H1 (cell line): ENCODE measurements around the gene ABHD8. TPM values are rescaled to one million over a fixed set of nuclear protein-coding genes. Genes with fewer than 3 reads are reported as not detected.

Experiments used
- CTCF ChIA-PET: fragments of 300-600 bp; sonication (Branson Sonifier 250); formaldehyde crosslinking; loops from one replicate; lab custom pipeline; 2021; ENCODE audit not compliant: partially characterized antibody; lab: Charles Lee
- POLR2A ChIA-PET: fragments of 300-600 bp; sonication (Branson Sonifier 250); formaldehyde crosslinking; loops from one replicate; lab custom pipeline; 2021; ENCODE audit warnings: inconsistent platforms; ENCODE audit not compliant: partially characterized antibody; lab: Charles Lee
- DNase-seq, 2 experiments: peaks; one replicate each; pipeline versions ENCODE4 v3.0.0 to v3.0.0-alpha.2; 2010 to 2022; ENCODE audit warnings: low spot score in 2 of 2, low read depth in 1 of 2, mixed read lengths in 1 of 2
- FAIRE-seq: peaks from 2 replicates; lab custom pipeline; 2011; peaks lifted over from hg19 to GRCh38; lab: Jason Lieb, UNC
- H2AFZ ChIP-seq: 2 replicates; pipeline ENCODE4 v1.8.1; 2012; ENCODE audit warnings: low read length, inconsistent platforms
- H2AK5ac ChIP-seq: 2 replicates; pipeline ENCODE4 v1.6.1; 2013; ENCODE audit warnings: low read depth, low read length
- H2BK120ac ChIP-seq: replicated peaks from 2 replicates; pipeline ENCODE3; 2013; ENCODE audit warnings: low read depth, low read length, inconsistent platforms
- H2BK12ac ChIP-seq: 2 replicates; pipeline ENCODE4 v1.6.1; 2013; ENCODE audit warnings: low read depth, low read length
- H2BK15ac ChIP-seq: 2 replicates; pipeline ENCODE4 v1.6.1; 2013; ENCODE audit warnings: low read length
- H2BK20ac ChIP-seq: 2 replicates; pipeline ENCODE4 v1.6.1; 2013; ENCODE audit warnings: low read length
- H2BK5ac ChIP-seq: 2 replicates; pipeline ENCODE4 v1.6.1; 2013; ENCODE audit warnings: low read depth, low read length
- H3K14ac ChIP-seq: 2 replicates; pipeline ENCODE4 v1.6.1; 2013; ENCODE audit warnings: inconsistent platforms; ENCODE audit not compliant: insufficient read length
- H3K18ac ChIP-seq: 2 replicates; pipeline ENCODE4 v1.6.1; 2013; ENCODE audit warnings: low read length; ENCODE audit errors: extremely low read depth
- H3K23ac ChIP-seq: 2 replicates; pipeline ENCODE4 v1.6.1; 2013; ENCODE audit warnings: inconsistent platforms; ENCODE audit not compliant: insufficient read length
- H3K23me2 ChIP-seq: 2 replicates; pipeline ENCODE4 v1.6.1; 2013; ENCODE audit warnings: low read depth, low read length
- H3K27ac ChIP-seq: 2 replicates; pipeline ENCODE4 v1.6.1; 2011; ENCODE audit warnings: low read depth, low read length, inconsistent platforms
- H3K27me3 ChIP-seq, 4 experiments: replicated peaks in 1 of 4; 1 replicate in 1 of 4; 2 replicates in 3 of 4; pipeline versions ENCODE4 v1.6.1 to v1.8.1; 2011 to 2013; ENCODE audit warnings: low read length in 3 of 4, mild to moderate bottlenecking in 3 of 4, inconsistent platforms in 2 of 4, mixed read lengths in 2 of 4, moderate library complexity in 1 of 4; ENCODE audit not compliant: control insufficient read depth in 3 of 4, insufficient read depth in 3 of 4; ENCODE audit errors: extremely low read depth in 1 of 4
- H3K36me3 ChIP-seq, 4 experiments: 2 replicates each; pipeline versions ENCODE4 v1.6.1 to v1.8.1; 2011 to 2013; ENCODE audit warnings: mild to moderate bottlenecking in 4 of 4, low read length in 3 of 4, moderate library complexity in 2 of 4, control low read depth in 1 of 4, inconsistent platforms in 1 of 4; ENCODE audit not compliant: insufficient read depth in 4 of 4, control insufficient read depth in 2 of 4
- H3K4ac ChIP-seq: replicated peaks from 2 replicates; pipeline ENCODE3; 2013; ENCODE audit warnings: low read length, low read depth, mixed read lengths, inconsistent platforms; ENCODE audit not compliant: insufficient read length
- H3K4me1 ChIP-seq, 4 experiments: replicated peaks in 1 of 4; 1 replicate in 1 of 4; 2 replicates in 3 of 4; pipeline versions ENCODE4 v1.6.1 to v1.8.1; 2011 to 2013; ENCODE audit warnings: low read length in 3 of 4, inconsistent platforms in 2 of 4, mixed read lengths in 1 of 4; ENCODE audit not compliant: insufficient read depth in 4 of 4, control insufficient read depth in 3 of 4
- H3K4me2 ChIP-seq, 2 experiments: 2 replicates each; pipeline versions ENCODE4 v1.6.1 to v1.8.1; 2011 to 2013; ENCODE audit warnings: low read depth in 2 of 2, low read length in 2 of 2, control low read depth in 1 of 2, inconsistent platforms in 1 of 2, mild to moderate bottlenecking in 1 of 2; ENCODE audit not compliant: insufficient read depth in 1 of 2
- H3K4me3 ChIP-seq, 4 experiments: fragments of 200-600, 300-600 bp in 1 of 4; sonication (generic), shearing (Covaris generic), sonication (Bioruptor Twin) in 1 of 4; 2 replicates each; pipeline versions ENCODE4 v1.5.1 to v1.8.1; 2011 to 2016; ENCODE audit warnings: low read length in 4 of 4, low read depth in 3 of 4, control low read depth in 2 of 4, inconsistent platforms in 2 of 4, mild to moderate bottlenecking in 2 of 4, mixed read lengths in 1 of 4, moderate library complexity in 1 of 4; ENCODE audit not compliant: insufficient read depth in 2 of 4; ENCODE audit errors: extremely low read depth in 1 of 4
- H3K56ac ChIP-seq: replicated peaks from 2 replicates; pipeline ENCODE3; 2013; ENCODE audit warnings: low read depth, mild to moderate bottlenecking, mixed read lengths, low read length, inconsistent platforms; ENCODE audit not compliant: insufficient read length
- H3K79me1 ChIP-seq: 2 replicates; pipeline ENCODE4 v1.6.1; 2013; ENCODE audit warnings: low read depth, low read length, control low read depth
- H3K79me2 ChIP-seq, 2 experiments: 2 replicates each; pipeline versions ENCODE4 v1.6.1 to v1.8.1; 2012 to 2013; ENCODE audit warnings: low read length in 2 of 2, mild to moderate bottlenecking in 2 of 2, inconsistent platforms in 1 of 2; ENCODE audit not compliant: insufficient read depth in 2 of 2, control insufficient read depth in 1 of 2
- H3K9ac ChIP-seq, 4 experiments: replicated peaks in 1 of 4; 1 replicate in 1 of 4; 2 replicates in 3 of 4; pipeline versions ENCODE4 v1.6.1 to v1.8.1; 2011 to 2013; ENCODE audit warnings: low read depth in 3 of 4, low read length in 3 of 4, control low read depth in 2 of 4, mild to moderate bottlenecking in 2 of 4, moderate library complexity in 2 of 4, inconsistent platforms in 1 of 4; ENCODE audit errors: extremely low read depth in 1 of 4
- H3K9me3 ChIP-seq, 2 experiments: 2 replicates each; pipeline versions ENCODE4 v1.6.1 to v1.8.1; 2012 to 2013; ENCODE audit warnings: mild to moderate bottlenecking in 2 of 2, moderate library complexity in 2 of 2, control low read depth in 1 of 2, inconsistent platforms in 1 of 2, low read depth in 1 of 2, low read length in 1 of 2, mixed read lengths in 1 of 2; ENCODE audit not compliant: insufficient read depth in 2 of 2
- H4K20me1 ChIP-seq, 2 experiments: replicated peaks in 1 of 2; 2 replicates each; pipeline versions ENCODE3 to v1.8.1; 2011 to 2013; ENCODE audit warnings: inconsistent platforms in 2 of 2, low read length in 2 of 2, mild to moderate bottlenecking in 1 of 2; ENCODE audit not compliant: insufficient read depth in 2 of 2, control insufficient read depth in 1 of 2
- H4K5ac ChIP-seq: 2 replicates; pipeline ENCODE4 v1.6.1; 2013; ENCODE audit warnings: low read length, low read depth, mixed read lengths, inconsistent platforms; ENCODE audit not compliant: insufficient read length
- H4K8ac ChIP-seq: 2 replicates; pipeline ENCODE4 v1.8.0; 2013; ENCODE audit warnings: mild to moderate bottlenecking, moderate library complexity, low read length, inconsistent platforms; ENCODE audit not compliant: insufficient read depth; ENCODE audit errors: extremely low read depth
- H4K91ac ChIP-seq: replicated peaks from 2 replicates; pipeline ENCODE3; 2013; ENCODE audit warnings: low read length, mixed read lengths, inconsistent platforms; ENCODE audit not compliant: insufficient read length
- CBX8 ChIP-seq: fragments of 300-800, 300-1000 bp; sonication (generic); IDR thresholded peaks from 2 replicates; pipeline ENCODE4 v1.7.1; 2016; ENCODE audit warnings: low read depth, low read length, borderline replicate concordance
- EGR1 ChIP-seq: IDR thresholded peaks from 2 replicates; pipeline ENCODE4 v1.6.1; 2011; ENCODE audit warnings: low read depth, low read length, borderline replicate concordance
- EP300 ChIP-seq, 2 experiments: IDR thresholded peaks; 1 replicate in 1 of 2; 2 replicates in 1 of 2; pipeline ENCODE4 v1.6.1; 2011 to 2012; ENCODE audit warnings: low read depth in 2 of 2, low read length in 2 of 2, mild to moderate bottlenecking in 2 of 2, borderline replicate concordance in 1 of 2, inconsistent platforms in 1 of 2, moderate library complexity in 1 of 2
- NANOG ChIP-seq: IDR thresholded peaks from 2 replicates; pipeline ENCODE4 v1.6.1; 2011; ENCODE audit warnings: low read length, low read depth, mild to moderate bottlenecking, inconsistent platforms; ENCODE audit not compliant: insufficient read depth, poor library complexity, severe bottlenecking
- POLR2AphosphoS5 ChIP-seq: IDR thresholded peaks from 2 replicates; pipeline ENCODE4 v1.6.1; 2011; ENCODE audit warnings: low read depth, low read length
- SAP30 ChIP-seq: fragments of 300-600 bp; sonication (generic); IDR thresholded peaks from 2 replicates; pipeline ENCODE4 v1.7.1; 2012; ENCODE audit warnings: low read length, moderate library complexity, mild to moderate bottlenecking, inconsistent platforms; ENCODE audit not compliant: insufficient read depth, insufficient replicate concordance
- SIRT6 ChIP-seq: IDR thresholded peaks from one replicate; pipeline ENCODE4 v1.7.1; 2012; ENCODE audit warnings: low read length, inconsistent platforms
- WGBS, 2 experiments: shearing (Covaris generic) in 1 of 2; methylation state at CpG; one replicate each; pipeline versions ENCODE4 v1.1.6 to v1.1.7; 2013 to 2015; ENCODE audit warnings: low lambda C conversion rate in 2 of 2, mixed read lengths in 2 of 2, inconsistent platforms in 1 of 2, low coverage in 1 of 2, missing lambda C conversion rate in 1 of 2; ENCODE audit not compliant: insufficient replicate concordance in 2 of 2, insufficient coverage in 1 of 2, insufficient read length in 1 of 2; ENCODE audit errors: extremely low coverage in 1 of 2, missing lambda C conversion rate in 1 of 2; 5-methylcytosine and 5-hydroxymethylcytosine counted together
- polyA plus RNA-seq, 7 experiments: library from polyadenylated mRNA; depleted of rRNA in 3 of 7; stranded (reverse) in 5 of 7; unstranded in 2 of 7; fragments of >200 nt in 5 of 7; fragments of 200-250 nt in 2 of 7; gene quantifications; 1 replicate in 5 of 7; 2 replicates in 1 of 7; 4 replicates in 1 of 7; pipeline versions ENCODE4 v1.2.1 to v1.2.3, GENCODE V29; 2011 to 2013; ENCODE audit warnings: missing spikeins in 2 of 7, mixed read lengths in 2 of 7
- total RNA-seq: library from RNA; stranded (reverse); fragmentation: NEBNext Ultra II Directional; extraction: Animal tissue kit (Norgen Biotek cat#: 25700); gene quantifications from 2 replicates; pipeline ENCODE4 v1.2.1, GENCODE V29; 2021
- TF ChIP-seq, protein P1 (sequence below): IDR thresholded peaks from 2 replicates; pipeline ENCODE4 v1.6.1; 2012; ENCODE audit warnings: low read length, inconsistent platforms
- TF ChIP-seq, protein P2 (sequence below): IDR thresholded peaks from 2 replicates; pipeline ENCODE4 v1.6.1; 2011; ENCODE audit warnings: low read length, improper control_type of control experiment

The ABHD8 gene
- total and polyA plus RNA-seq, 2 of the 8 experiments (the other 6 are each of a cell fraction or from before 2014, with no cell fraction given) = 11.3 to 18.7 TPM

DNA sequence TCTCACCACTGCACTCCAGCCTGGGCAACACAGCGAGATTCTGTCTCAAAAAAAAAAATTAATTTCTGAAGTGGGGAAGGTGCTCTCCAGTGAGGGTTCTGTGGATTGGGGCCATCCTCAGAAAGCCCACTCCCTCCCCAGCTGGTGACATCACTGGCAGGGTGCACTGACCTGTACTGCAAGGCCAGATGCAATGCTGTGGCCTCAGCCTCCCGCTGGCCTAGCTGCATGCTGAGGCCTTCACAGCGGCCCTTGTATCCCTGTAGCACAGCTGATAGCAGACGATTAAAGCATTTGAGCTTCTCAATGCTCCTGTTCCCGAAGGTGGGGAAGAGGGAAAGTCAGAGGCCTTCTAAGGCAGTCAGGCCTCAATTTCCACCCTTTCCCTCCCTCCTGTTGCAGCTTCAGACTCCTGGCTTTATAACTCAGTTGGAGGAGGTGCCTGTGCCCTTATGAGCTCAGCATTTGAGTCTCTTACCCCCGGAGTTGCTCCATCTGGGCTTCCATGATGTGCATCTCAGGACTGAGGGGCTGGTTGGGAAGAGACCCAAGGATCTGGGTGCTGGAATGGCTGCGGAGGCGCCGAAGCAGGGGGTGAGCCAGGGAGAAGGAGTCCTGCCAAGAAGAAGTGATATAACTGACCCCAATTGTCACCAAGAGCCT is 44.0 kb downstream of the ABHD8 start:
- DNase-seq (no peak), FAIRE-seq (no peak)
- H3K79me2 ChIP-seq = no peaks in the 10 kb centered on the region
- H3K23ac ChIP-seq = no peak overlapping the region
- no peak overlapping the region for H2BK12ac ChIP-seq
- ChIA-PET POLR2A (interaction anchor here (1.4 to 12.8 kb wide), 7 partner anchors 8 to 33 kb away, joined by 3 to 113 read pairs (median 6); partner anchors contain the start of gene ANKLE1), CTCF (interaction anchor here (0.8 to 5.3 kb wide), 11 partner anchors 10 to 133 kb away, joined by 3 to 56 read pairs (median 4); partner anchors contain the start of genes ANKLE1, MRPL34 and OCEL1)
- no peaks in the 10 kb centered on the region for H3K27me3 ChIP-seq
- peaks cover 0 to 2% (median 0%) of the 10 kb centered on the region in 4 experiments; a peak in 2 of 7 replicates for H3K4me1 ChIP-seq
- 93% methylated on average over 9 of the region's 9 CpGs; no CpG with 5 or more reads in 1 of the 2 experiments for WGBS, 2 experiments
- H3K18ac ChIP-seq = no peak overlapping the region
- no peak overlapping the region for H3K27ac ChIP-seq
- H3K36me3 ChIP-seq = peaks cover 2 to 13% (median 4%) of the 10 kb centered on the region in 4 experiments; a peak in 4 of 8 replicates
- H3K56ac ChIP-seq = no peak overlapping the region
- H3K4me3 ChIP-seq = no peak overlapping the region
- H3K14ac ChIP-seq = no peak overlapping the region
- H4K5ac ChIP-seq = no peak overlapping the region
- H2BK20ac ChIP-seq = no peak overlapping the region
- H2AFZ ChIP-seq = no peak overlapping the region
- no peak overlapping the region for H2AK5ac ChIP-seq
- no peaks in the 10 kb centered on the region for H3K23me2 ChIP-seq
- no peaks in the 10 kb centered on the region for H4K20me1 ChIP-seq
- no peak overlapping the region for H2BK5ac ChIP-seq
- no peak overlapping the region for H4K8ac ChIP-seq
- no peaks in the 10 kb centered on the region for H3K79me1 ChIP-seq
- H2BK120ac ChIP-seq = no peak overlapping the region
- H3K4ac ChIP-seq = no peak overlapping the region
- H3K9me3 ChIP-seq = peaks cover 15 to 19% of the 10 kb centered on the region in 2 experiments; a peak in 3 of 4 replicates
- H4K91ac ChIP-seq = no peak overlapping the region
- TF ChIP-seq CBX8 = no peak
- TF ChIP-seq, protein P1, sequence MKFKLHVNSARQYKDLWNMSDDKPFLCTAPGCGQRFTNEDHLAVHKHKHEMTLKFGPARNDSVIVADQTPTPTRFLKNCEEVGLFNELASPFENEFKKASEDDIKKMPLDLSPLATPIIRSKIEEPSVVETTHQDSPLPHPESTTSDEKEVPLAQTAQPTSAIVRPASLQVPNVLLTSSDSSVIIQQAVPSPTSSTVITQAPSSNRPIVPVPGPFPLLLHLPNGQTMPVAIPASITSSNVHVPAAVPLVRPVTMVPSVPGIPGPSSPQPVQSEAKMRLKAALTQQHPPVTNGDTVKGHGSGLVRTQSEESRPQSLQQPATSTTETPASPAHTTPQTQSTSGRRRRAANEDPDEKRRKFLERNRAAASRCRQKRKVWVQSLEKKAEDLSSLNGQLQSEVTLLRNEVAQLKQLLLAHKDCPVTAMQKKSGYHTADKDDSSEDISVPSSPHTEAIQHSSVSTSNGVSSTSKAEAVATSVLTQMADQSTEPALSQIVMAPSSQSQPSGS = no peak
- TF ChIP-seq EGR1 = no peak
- no peak for TF ChIP-seq NANOG
- TF ChIP-seq, protein P2, sequence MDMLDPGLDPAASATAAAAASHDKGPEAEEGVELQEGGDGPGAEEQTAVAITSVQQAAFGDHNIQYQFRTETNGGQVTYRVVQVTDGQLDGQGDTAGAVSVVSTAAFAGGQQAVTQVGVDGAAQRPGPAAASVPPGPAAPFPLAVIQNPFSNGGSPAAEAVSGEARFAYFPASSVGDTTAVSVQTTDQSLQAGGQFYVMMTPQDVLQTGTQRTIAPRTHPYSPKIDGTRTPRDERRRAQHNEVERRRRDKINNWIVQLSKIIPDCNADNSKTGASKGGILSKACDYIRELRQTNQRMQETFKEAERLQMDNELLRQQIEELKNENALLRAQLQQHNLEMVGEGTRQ = no peak
- TF ChIP-seq EP300 (IDR thresholded peaks at IDR 0.05; ENCODE audit: borderline replicate concordance in 1 of 2, low read depth in 2 of 2, low read length in 2 of 2) = no peak
- no peak for TF ChIP-seq POLR2AphosphoS5
- no peak for TF ChIP-seq SAP30
- TF ChIP-seq SIRT6 = no peak
- no peak overlapping the region for H2BK15ac ChIP-seq
- H3K9ac ChIP-seq = no peak overlapping the region
- no peak overlapping the region for H3K4me2 ChIP-seq
